OCI-LY3 (cell line): ENCODE results near the gene C9orf153.
A peak's percentile ranks its signal among the peaks of the same experiment; 100 is the strongest.

ENCODE experiments used
- H2AFZ ChIP-seq: fragments of 200-600, 300-600 bp; shearing (Covaris generic); 2 replicates; pipeline ENCODE4 v1.6.0; 2014; ENCODE audit warnings: antibody characterized with exemption, low read depth, low read length
- H3K27ac ChIP-seq: fragments of 200-600, 300-600 bp; sonication (generic); 2 replicates; pipeline ENCODE4 v1.5.1; 2014; ENCODE audit warnings: mild to moderate bottlenecking, low read length, moderate library complexity, mixed read lengths
- H3K27me3 ChIP-seq: fragments of 200-600, 300-600 bp; sonication (generic); 2 replicates; pipeline ENCODE4 v1.6.1; 2014; ENCODE audit warnings: low read depth, low read length, mixed read lengths
- H3K36me3 ChIP-seq: fragments of 200-600, 300-600 bp; sonication (generic); replicated peaks from 2 replicates; pipeline ENCODE3; 2014; ENCODE audit warnings: low read depth, low read length, mixed read lengths
- H3K4me1 ChIP-seq: fragments of 300-600, 200-600 bp; sonication (generic); 2 replicates; pipeline ENCODE4 v1.6.1; 2014; ENCODE audit warnings: low read length, mixed read lengths
- H3K4me2 ChIP-seq: fragments of 200-600, 300-600 bp; sonication (generic); 2 replicates; pipeline ENCODE4 v1.6.1; 2014; ENCODE audit warnings: low read length, mixed read lengths
- H3K4me3 ChIP-seq: fragments of 300-600, 200-600 bp; sonication (generic); 2 replicates; pipeline ENCODE4 v1.5.1; 2014; ENCODE audit warnings: antibody characterized with exemption, mild to moderate bottlenecking, low read length, moderate library complexity
- H3K79me2 ChIP-seq: fragments of 300-600, 200-600 bp; shearing (Covaris generic); 2 replicates; pipeline ENCODE4 v1.6.1; 2014; ENCODE audit warnings: mild to moderate bottlenecking, low read length, mixed read lengths
- H3K9ac ChIP-seq: fragments of 300-600, 200-600 bp; shearing (Covaris generic); 2 replicates; pipeline ENCODE4 v1.6.0; 2014; ENCODE audit warnings: mild to moderate bottlenecking, low read length, moderate library complexity
- H3K9me3 ChIP-seq: fragments of 200-600, 300-600 bp; shearing (Covaris generic); 2 replicates; pipeline ENCODE4 v1.6.1; 2014; ENCODE audit warnings: low read length, mixed read lengths; ENCODE audit not compliant: insufficient read depth
- H4K20me1 ChIP-seq: fragments of 200-600, 300-600 bp; sonication (generic); 2 replicates; pipeline ENCODE4 v1.6.1; 2016; ENCODE audit warnings: low read length, mixed read lengths; ENCODE audit not compliant: insufficient read depth
- CTCF ChIP-seq: fragments of 200-600, 300-600 bp; sonication (generic); IDR thresholded peaks from 2 replicates; pipeline ENCODE4 v1.5.1; 2014; ENCODE audit warnings: antibody characterized with exemption, low read length, low read depth
- EZH2phosphoT487 ChIP-seq: fragments of 200-600 bp; shearing (Covaris generic); IDR thresholded peaks from 2 replicates; pipeline ENCODE4 v1.6.1; 2018; ENCODE audit warnings: antibody characterized with exemption, mixed run types, low read depth

The C9orf153 gene

DNA sequence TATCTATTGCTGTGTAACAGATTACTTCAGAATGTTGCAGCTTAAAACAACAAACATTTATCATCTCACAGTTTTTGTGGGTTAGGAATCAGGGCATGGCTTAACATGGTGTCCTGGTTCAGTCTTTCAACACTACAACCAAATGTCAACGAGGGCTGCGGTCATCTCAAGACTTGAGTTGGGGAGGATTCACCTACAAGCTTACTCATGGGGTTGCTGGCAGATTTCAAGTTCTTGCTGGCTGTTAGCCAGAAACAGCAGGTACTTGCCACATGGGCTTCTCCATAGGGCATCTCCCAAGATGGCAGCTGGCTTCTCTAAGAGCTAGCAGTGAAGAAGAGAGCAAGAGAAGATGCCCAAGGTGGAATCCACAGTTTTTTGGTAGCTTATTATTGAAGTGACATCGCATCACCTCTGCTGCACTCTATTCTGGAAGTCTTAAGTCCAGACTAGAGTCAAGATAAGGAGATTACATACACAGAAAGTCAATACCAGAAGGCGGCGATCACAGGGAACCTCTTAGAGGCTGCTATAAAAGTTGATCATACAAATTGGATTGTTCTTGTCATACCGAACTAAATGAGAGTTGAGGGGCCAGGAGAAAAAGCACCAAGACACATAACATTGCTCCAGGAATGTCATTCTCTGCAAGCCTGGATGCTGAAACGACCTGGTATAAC, 42.2 kb downstream of the C9orf153 start:
- no peaks in the 10 kb centered on the region for H3K36me3 ChIP-seq
- H3K4me3 ChIP-seq = no peak overlapping the region
- H3K27me3 ChIP-seq = peaks cover 5% of the 10 kb centered on the region; the same call in 1 of the 2 replicates
- H4K20me1 ChIP-seq = no peaks in the 10 kb centered on the region
- no peak overlapping the region for H2AFZ ChIP-seq
- H3K9ac ChIP-seq = no peak overlapping the region
- no peaks in the 10 kb centered on the region for H3K4me1 ChIP-seq
- H3K79me2 ChIP-seq = no peaks in the 10 kb centered on the region
- H3K4me2 ChIP-seq = no peak overlapping the region
- no peaks in the 10 kb centered on the region for H3K9me3 ChIP-seq
- TF ChIP-seq EZH2phosphoT487 = no peak
- no peak for TF ChIP-seq CTCF
- H3K27ac ChIP-seq = no peak overlapping the region

DNA sequence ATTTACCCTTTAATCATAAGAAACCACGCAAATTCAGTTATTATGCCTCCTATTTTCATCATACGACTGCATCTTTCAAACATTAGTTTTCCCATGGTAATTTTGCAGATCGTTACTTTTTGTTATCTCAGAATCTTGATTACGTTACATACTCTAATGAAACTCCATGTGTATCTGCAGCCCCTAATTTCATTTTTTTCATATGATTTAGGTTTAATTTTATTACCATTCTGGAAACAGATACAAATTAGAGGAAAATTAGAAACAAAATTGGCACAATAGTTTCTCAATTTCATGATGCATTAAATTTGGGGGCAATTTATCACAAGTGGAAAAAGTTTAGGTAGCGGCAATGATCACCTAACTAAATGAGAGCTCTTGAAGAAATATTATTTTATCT, 52.3 kb downstream of the C9orf153 start:
- no peaks in the 10 kb centered on the region for H3K79me2 ChIP-seq
- no peak overlapping the region for H3K4me3 ChIP-seq
- H3K27me3 ChIP-seq = peaks cover 6% of the 10 kb centered on the region
- H3K36me3 ChIP-seq = no peaks in the 10 kb centered on the region
- H3K4me2 ChIP-seq = no peak overlapping the region
- no peak overlapping the region for H2AFZ ChIP-seq
- no peaks in the 10 kb centered on the region for H3K9me3 ChIP-seq
- no peaks in the 10 kb centered on the region for H4K20me1 ChIP-seq
- no peak overlapping the region for H3K27ac ChIP-seq
- H3K9ac ChIP-seq = no peak overlapping the region
- no peak for TF ChIP-seq EZH2phosphoT487
- no peak for TF ChIP-seq CTCF
- H3K4me1 ChIP-seq = no peaks in the 10 kb centered on the region

DNA sequence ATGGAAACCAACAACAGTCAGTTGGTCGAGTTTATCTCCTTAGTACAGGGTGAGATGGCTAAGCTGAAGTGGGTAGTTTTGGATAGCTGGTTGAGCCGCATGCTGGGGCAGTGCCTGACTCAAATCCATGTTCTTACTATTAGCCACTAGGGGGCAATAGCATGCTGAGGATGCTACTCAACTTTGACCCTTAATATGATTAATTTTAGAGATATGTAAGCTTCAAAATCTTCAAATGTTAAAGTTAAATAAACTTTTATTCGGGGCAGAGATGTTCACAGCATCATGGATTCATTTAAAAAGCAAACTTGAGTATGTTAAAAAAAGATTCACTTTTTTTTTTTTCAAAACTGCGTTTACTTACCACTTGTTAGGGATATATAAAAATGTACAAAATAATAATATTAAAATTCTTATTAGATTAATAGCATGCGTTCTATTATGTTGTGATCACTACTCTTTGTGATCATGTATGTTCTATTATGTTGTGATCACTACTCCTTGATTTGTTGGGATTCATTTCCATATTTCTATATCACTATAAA, 57.0 kb downstream of the C9orf153 start:
- Histone ChIP-seq H2AFZ (no peak overlapping the region), H3K4me2 (no peak overlapping the region), H3K79me2 (no peaks in the 10 kb centered on the region)

More for the DNA sequence above, 57.0 kb downstream of the C9orf153 start:
- H3K4me3 ChIP-seq = no peak overlapping the region
- H3K9me3 ChIP-seq = no peaks in the 10 kb centered on the region
- no peak overlapping the region for H3K27ac ChIP-seq
- no peaks in the 10 kb centered on the region for H3K36me3 ChIP-seq
- TF ChIP-seq EZH2phosphoT487 (no peak), CTCF (peak; percentile 79)
- H4K20me1 ChIP-seq = 0 out of 2 replicates have a peak, but pooled peaks cover 3% of the 10 kb centered on the region
- H3K27me3 ChIP-seq = peaks cover 37% of the 10 kb centered on the region
- H3K4me1 ChIP-seq = peaks cover 12% of the 10 kb centered on the region
- no peak overlapping the region for H3K9ac ChIP-seq
